ENCODE data around the gene EFNA3.

DNA sequence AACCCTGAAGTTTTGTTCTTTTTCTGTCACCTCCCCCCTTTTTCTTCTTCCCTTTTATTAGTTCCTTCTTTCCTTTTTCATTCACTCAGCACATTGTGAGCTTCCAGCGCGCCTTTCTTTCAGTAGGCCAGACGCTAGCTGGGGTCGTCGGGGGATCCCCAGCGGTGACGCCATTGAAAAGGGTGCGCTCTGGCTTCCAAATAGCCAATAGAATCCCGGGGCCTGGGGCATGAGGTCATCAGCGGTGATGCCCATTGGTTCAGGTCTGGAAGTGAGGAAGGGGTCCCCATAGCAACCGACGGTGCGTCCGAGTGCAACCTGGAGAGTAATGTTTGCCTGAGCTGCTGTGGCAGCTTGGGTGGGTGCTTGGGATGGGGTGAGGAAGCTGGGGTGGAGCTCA is 6.9 kb upstream of the EFNA3 start:
- TF ChIP-seq, protein P1, sequence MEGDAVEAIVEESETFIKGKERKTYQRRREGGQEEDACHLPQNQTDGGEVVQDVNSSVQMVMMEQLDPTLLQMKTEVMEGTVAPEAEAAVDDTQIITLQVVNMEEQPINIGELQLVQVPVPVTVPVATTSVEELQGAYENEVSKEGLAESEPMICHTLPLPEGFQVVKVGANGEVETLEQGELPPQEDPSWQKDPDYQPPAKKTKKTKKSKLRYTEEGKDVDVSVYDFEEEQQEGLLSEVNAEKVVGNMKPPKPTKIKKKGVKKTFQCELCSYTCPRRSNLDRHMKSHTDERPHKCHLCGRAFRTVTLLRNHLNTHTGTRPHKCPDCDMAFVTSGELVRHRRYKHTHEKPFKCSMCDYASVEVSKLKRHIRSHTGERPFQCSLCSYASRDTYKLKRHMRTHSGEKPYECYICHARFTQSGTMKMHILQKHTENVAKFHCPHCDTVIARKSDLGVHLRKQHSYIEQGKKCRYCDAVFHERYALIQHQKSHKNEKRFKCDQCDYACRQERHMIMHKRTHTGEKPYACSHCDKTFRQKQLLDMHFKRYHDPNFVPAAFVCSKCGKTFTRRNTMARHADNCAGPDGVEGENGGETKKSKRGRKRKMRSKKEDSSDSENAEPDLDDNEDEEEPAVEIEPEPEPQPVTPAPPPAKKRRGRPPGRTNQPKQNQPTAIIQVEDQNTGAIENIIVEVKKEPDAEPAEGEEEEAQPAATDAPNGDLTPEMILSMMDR (IDR thresholded peaks at IDR 0.05), result no peak
- no peak for TF ChIP-seq POLR2A (IDR thresholded peaks at IDR 0.05)

All from heart left ventricle (tissue), 13 donors.